ENCODE results near the gene ADGRE1.

- TF ChIP-seq CTCF (conservative IDR thresholded peaks at IDR 0.05; ENCODE audit: low read length): no peak
- no peak for TF ChIP-seq EZH2phosphoT487 (IDR thresholded peaks at IDR 0.05; ENCODE audit: borderline replicate concordance, low read depth, low read length)
Measured at GRCh38 chr19:6852001-6852400, 35.4 kb upstream of the ADGRE1 start.

Measured in OCI-LY7 (cell line).